ENCODE measurements around the gene DLGAP1.

DLGAP1 gene

GRCh38 chr18:3649135-3649632 is 805.9 kb downstream of the DLGAP1 start:
- TF ChIP-seq, protein P1, sequence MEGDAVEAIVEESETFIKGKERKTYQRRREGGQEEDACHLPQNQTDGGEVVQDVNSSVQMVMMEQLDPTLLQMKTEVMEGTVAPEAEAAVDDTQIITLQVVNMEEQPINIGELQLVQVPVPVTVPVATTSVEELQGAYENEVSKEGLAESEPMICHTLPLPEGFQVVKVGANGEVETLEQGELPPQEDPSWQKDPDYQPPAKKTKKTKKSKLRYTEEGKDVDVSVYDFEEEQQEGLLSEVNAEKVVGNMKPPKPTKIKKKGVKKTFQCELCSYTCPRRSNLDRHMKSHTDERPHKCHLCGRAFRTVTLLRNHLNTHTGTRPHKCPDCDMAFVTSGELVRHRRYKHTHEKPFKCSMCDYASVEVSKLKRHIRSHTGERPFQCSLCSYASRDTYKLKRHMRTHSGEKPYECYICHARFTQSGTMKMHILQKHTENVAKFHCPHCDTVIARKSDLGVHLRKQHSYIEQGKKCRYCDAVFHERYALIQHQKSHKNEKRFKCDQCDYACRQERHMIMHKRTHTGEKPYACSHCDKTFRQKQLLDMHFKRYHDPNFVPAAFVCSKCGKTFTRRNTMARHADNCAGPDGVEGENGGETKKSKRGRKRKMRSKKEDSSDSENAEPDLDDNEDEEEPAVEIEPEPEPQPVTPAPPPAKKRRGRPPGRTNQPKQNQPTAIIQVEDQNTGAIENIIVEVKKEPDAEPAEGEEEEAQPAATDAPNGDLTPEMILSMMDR (IDR thresholded peaks at IDR 0.05): no peak
- no peak for DNase-seq (ENCODE audit: low spot score)
- peak overlapping the region in 1 of 2 donors; percentile 26 for H3K27ac ChIP-seq
- no peak overlapping the region for H3K4me3 ChIP-seq

GRCh38 chr18:3648641-3649040 is 806.5 kb downstream of the DLGAP1 start:
- Histone ChIP-seq H3K4me3 (no peak overlapping the region), H3K27ac (no peak overlapping the region)
- no peak for DNase-seq (ENCODE audit: low spot score)
- TF ChIP-seq, protein P1 (IDR thresholded peaks at IDR 0.05): no peak

DNA sequence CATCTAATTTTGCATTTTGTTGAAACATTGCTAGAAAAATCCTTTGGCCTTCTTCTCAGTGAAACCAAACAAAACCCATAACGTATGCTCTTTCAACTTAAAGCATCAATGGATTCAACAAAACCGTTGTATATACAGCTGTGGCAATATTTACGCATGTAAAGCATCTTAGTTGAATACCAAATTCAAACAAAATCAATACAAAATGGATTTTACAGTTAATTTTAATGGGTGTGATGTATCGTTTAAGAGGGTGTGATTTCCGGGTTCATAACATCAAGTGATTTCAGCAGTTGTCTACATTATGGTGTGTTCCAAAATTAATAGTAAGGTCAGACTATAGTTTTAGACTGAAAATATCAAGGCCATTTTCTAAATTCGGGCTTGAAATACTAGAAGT is 806.9 kb downstream of the DLGAP1 start:
- no peak for DNase-seq (ENCODE audit: low spot score)

GRCh38 chr18:3647636-3648035 is 807.5 kb downstream of the DLGAP1 start:
- TF ChIP-seq, protein P1 (IDR thresholded peaks at IDR 0.05): no peak
- no peak for DNase-seq (ENCODE audit: low spot score)

More for the DNA sequence above, 806.9 kb downstream of the DLGAP1 start:
- Histone ChIP-seq H3K4me3 (no peak overlapping the region), H3K27ac (no peak overlapping the region)
- TF ChIP-seq, protein P1 (IDR thresholded peaks at IDR 0.05): no peak

DNA sequence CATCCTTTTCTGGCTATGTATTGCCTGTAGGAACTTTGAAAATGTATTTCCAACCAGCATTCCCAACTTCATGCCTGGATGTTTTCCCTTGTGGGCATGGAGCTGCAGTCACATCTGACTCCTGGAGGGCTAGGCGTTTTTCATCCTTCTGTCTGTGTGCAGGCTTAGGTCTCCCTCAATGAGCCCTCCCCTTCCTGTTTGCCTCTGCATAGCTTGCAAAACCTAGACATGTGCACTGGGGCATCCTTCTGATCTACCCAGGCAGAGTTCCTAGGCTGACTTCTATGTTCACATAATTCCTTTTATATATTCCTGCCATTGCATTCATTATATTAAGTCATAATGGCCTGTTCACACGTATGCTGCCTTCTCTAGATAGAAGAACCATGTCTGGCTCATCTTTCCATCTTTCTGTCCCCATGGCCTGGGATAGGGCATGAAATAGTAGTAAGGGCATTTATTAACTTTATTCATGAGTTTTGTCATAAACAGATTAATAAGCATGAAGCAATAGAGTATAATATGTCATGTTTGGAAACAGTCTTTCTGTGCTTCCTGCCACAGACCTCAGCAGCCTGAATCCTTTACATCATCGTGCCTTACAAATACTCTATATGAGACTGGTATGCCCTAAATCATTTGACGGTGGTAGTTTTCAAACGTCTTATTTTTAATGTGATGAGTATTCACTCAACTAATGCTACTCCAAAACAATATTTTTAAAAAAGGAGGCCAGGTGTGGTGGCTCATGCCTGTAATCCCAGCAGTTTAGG is 809.5 kb downstream of the DLGAP1 start:
- no peak overlapping the region for H3K27ac ChIP-seq
- H3K4me3 ChIP-seq: no peak overlapping the region
- DNase-seq (ENCODE audit: low spot score): no peak
- TF ChIP-seq, protein P1 (IDR thresholded peaks at IDR 0.05): no peak

More at GRCh38 chr18:3647636-3648035, 807.5 kb downstream of the DLGAP1 start:
- Histone ChIP-seq H3K27ac (no peak overlapping the region), H3K4me3 (no peak overlapping the region)

GRCh38 chr18:3634250-3634939 is 820.7 kb downstream of the DLGAP1 start:
- TF ChIP-seq, protein P1 (IDR thresholded peaks at IDR 0.05): no peak
- Histone ChIP-seq H3K4me3 (no peak overlapping the region), H3K27ac (no peak overlapping the region)

More at GRCh38 chr18:3634250-3634939, 820.7 kb downstream of the DLGAP1 start:
- no peak for DNase-seq (ENCODE audit: low spot score)
